Stimulated activated effector memory CD8-positive, alpha-beta T cell treated with anti-CD3 and anti-CD28 coated beads, Interleukin-12 subunit alpha, Interleukin-12 subunit beta, amount 100 ng/mL, for 72 hours (primary cell): Measurements from ENCODE around the gene C10orf143.
"Not testable (repeated sequence)": the region's sequence is repeated elsewhere in the genome, so short reads cannot be mapped to it uniquely, and the experiment has no call there.

ENCODE experiments used
- ATAC-seq: fragments of 150-1000 bp; cut with Tn5 transposase; 2 replicates; pipeline ENCODE4 v1.10.0; 2021
- DNase-seq, 2 donors: peaks; one replicate each; pipeline ENCODE4 v3.0.0; 2021 to 2022; ENCODE audit warnings: low spot score in 2 of 2
- H3K27ac Mint-ChIP-seq: one replicate; pipeline ENCODE4 v1.8.0; 2022; ENCODE audit warnings: mild to moderate bottlenecking, mixed read lengths
- H3K36me3 Mint-ChIP-seq: one replicate; pipeline ENCODE4 v1.8.0; 2022; ENCODE audit warnings: mild to moderate bottlenecking, mixed read lengths
- H3K4me1 Mint-ChIP-seq: one replicate; pipeline ENCODE4 v1.8.0; 2022; ENCODE audit warnings: mixed read lengths
- H3K4me3 Mint-ChIP-seq: one replicate; pipeline ENCODE4 v1.8.0; 2022; ENCODE audit warnings: mild to moderate bottlenecking, mixed read lengths
- H3K9me3 Mint-ChIP-seq: one replicate; pipeline ENCODE4 v1.8.0; 2022; ENCODE audit warnings: mixed read lengths

C10orf143 gene

DNA sequence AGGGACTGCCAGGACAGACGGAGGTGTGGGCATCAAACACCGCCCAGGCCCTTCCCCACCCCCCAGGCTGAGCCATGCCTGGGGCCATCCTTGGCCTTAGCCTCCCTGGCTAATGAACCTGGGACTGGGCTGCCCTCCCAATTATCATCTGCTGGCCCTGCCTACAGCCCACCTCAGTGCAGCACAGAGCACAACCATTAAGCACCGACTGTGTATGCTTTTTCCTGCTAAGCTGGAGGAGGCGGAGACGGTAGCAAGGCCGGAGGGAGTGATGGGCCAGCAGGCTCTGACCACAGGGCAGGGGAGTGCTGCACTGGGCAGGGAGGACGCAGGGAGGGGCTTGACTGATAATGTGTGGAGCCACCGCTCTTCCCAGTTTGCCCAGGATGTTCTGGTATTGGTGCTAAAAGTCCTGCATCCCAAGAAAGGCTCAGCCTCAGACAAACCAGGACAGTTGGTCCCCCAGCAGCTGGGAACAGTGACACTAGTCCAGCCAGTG lies 72.0 kb downstream of the C10orf143 start:
- no peak for DNase-seq
- H3K9me3 Mint-ChIP-seq = no peaks in the 10 kb centered on the region
- H3K4me1 Mint-ChIP-seq = no peaks in the 10 kb centered on the region
- H3K36me3 Mint-ChIP-seq = no peaks in the 10 kb centered on the region
- H3K27ac Mint-ChIP-seq = no peak overlapping the region
- ATAC-seq = no peak
- H3K4me3 Mint-ChIP-seq = no peak overlapping the region

- DNase-seq = no peak
- no peaks in the 10 kb centered on the region for H3K36me3 Mint-ChIP-seq
- H3K9me3 Mint-ChIP-seq = no peaks in the 10 kb centered on the region
- no peaks in the 10 kb centered on the region for H3K4me1 Mint-ChIP-seq
- no peak overlapping the region for H3K27ac Mint-ChIP-seq
- no peak overlapping the region for H3K4me3 Mint-ChIP-seq
- no peak for ATAC-seq
Observed at GRCh38 chr10:130038019-130038555, 72.5 kb downstream of the C10orf143 start.

DNA sequence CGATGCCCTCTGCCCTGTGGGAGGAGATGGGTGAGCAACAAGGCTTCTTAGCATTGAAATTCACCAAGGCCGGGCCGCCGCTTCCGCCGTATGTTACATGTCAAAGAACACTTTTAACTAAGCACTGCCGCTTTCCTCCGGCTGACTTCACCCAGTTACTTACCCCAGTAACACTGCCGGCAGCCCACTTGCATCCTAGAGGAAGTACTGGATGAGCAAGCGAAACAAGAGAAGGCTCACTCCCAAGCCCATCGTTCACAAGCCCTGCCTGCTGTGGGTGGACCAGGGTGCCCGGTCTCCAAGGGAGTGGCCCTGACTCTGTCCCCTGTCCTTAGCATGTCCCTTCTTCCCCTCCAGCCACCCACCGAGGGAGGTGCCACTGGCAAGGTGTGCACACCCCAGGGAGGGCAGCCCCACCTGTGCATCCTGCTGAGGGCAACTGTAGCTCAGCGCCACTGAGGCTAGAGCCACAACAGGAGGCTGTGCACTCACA lies 73.4 kb downstream of the C10orf143 start:
- no peaks in the 10 kb centered on the region for H3K4me1 Mint-ChIP-seq
- no peak overlapping the region for H3K27ac Mint-ChIP-seq
- no peak for ATAC-seq
- no peaks in the 10 kb centered on the region for H3K9me3 Mint-ChIP-seq
- no peak overlapping the region for H3K4me3 Mint-ChIP-seq
- no peaks in the 10 kb centered on the region for H3K36me3 Mint-ChIP-seq
- DNase-seq = no peak

- H3K9me3 Mint-ChIP-seq = no peaks in the 10 kb centered on the region
- DNase-seq = no peak
- no peaks in the 10 kb centered on the region for H3K4me1 Mint-ChIP-seq
- no peak overlapping the region for H3K4me3 Mint-ChIP-seq
- H3K36me3 Mint-ChIP-seq = no peaks in the 10 kb centered on the region
- ATAC-seq = peak; percentile 6
- H3K27ac Mint-ChIP-seq = no peak overlapping the region
Observed at GRCh38 chr10:130036296-130037065, 74.1 kb downstream of the C10orf143 start.

- ATAC-seq = no peak
- Mint-ChIP-seq H3K36me3 (no peaks in the 10 kb centered on the region), H3K4me1 (no peaks in the 10 kb centered on the region), H3K27ac (no peak overlapping the region), H3K4me3 (no peak overlapping the region), H3K9me3 (no peaks in the 10 kb centered on the region)
- DNase-seq = no peak
Observed at GRCh38 chr10:130029209-130029608, 81.4 kb downstream of the C10orf143 start.

DNA sequence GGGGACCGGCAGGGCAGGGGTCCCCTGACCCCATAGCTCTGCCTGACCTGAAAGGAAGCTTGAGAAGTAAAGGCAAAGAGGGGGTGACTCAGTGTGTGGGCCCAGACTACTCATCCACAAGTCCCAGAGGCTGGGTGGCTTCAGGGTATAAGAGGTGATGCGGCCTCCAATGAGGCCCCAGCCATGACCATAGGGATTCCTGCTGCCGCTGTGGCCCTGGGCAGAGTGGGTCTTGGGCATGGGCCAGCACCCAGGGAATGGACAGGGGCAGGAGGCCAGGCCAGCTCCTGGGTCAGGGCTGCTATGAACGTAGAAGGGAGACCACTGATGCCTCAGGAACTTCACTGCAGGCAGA lies 82.2 kb downstream of the C10orf143 start:
- Mint-ChIP-seq H3K27ac (no peak overlapping the region), H3K4me1 (no peaks in the 10 kb centered on the region), H3K36me3 (no peaks in the 10 kb centered on the region), H3K4me3 (no peak overlapping the region), H3K9me3 (no peaks in the 10 kb centered on the region)
- peak; percentile 16 for ATAC-seq
- DNase-seq = no peak

DNA sequence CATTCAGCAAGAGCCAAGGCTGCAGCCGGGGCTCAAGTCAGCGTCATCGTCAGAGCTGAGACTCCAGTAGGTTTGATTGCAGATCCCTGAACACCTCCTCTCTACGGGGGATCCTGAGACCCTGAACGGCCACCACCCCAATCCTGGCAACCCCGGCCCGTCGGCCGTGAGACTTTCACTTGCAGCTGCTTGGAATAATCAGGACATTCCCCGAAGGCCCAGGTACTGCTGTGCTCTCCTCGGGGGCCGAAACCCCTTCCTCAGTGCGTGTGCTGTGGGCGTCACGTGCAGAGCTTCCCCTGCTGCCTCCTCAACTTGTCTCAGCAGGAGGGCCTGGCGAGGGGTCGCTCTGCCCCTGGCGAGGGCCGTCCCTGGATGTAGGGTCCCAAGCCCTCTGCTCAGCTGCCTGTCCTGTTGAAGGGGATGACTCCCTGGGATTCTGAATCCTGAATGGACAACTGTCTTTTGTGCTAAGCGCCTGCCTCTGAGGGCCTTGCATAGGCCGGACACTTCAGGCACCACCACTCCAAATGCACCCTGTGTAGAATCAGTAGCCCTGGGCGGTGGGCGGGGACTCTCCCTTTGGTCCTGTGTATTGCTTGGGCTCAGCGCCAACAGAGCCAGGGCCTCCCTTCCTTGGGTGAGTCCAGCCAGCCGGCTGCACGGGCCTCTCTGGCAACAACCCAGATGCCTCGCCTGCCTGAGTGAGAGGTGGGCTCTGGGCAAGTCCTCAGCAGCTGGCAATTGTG lies 82.7 kb downstream of the C10orf143 start:
- no peak overlapping the region for H3K4me3 Mint-ChIP-seq

DNA sequence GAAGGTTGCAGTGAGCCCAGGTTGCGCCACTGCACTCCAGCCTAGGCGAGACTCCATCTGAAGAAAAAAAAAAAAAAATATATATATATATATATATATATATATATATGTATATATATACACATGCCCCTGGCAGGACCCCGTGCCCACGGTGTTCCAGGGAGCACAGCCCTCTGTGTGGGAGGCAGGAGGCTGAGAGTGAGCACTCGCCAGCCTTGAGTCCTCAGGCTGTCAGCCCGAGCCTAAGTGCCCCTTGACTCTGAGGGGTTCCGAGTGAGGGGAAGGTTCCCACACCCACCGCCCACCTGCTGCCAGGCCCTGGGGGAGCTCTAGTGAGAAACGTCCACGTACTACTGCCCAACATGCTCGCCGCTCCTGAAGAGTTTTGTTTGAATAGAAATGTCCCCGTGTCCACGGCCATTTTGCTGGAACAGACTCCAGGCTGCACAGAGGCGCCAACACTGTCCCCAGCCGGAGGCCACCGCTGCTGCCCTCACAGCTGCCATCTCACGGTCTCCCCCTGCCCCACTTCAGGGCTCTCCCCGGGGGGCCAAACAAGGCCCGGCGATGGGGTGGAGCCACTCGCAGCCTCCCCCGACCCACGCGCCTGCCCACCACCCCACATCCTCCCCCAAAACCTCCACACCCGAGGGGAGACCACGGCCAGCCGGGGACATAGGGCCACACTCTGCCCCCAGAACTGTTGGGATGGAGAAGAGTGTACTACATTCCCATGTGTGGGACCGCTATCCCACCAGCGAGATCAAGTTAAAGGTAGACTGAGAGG lies 83.8 kb downstream of the C10orf143 start:
- DNase-seq = no peak
- Mint-ChIP-seq H3K36me3 (no peaks in the 10 kb centered on the region), H3K4me3 (no peak overlapping the region), H3K4me1 (no peaks in the 10 kb centered on the region), H3K9me3 (no peaks in the 10 kb centered on the region), H3K27ac (no peak overlapping the region)
- no peak for ATAC-seq

More for the DNA sequence above, 82.7 kb downstream of the C10orf143 start:
- Mint-ChIP-seq H3K36me3 (no peaks in the 10 kb centered on the region), H3K9me3 (no peaks in the 10 kb centered on the region), H3K27ac (no peak overlapping the region), H3K4me1 (no peaks in the 10 kb centered on the region)
- no peak for DNase-seq
- peak; percentile 27 for ATAC-seq

DNA sequence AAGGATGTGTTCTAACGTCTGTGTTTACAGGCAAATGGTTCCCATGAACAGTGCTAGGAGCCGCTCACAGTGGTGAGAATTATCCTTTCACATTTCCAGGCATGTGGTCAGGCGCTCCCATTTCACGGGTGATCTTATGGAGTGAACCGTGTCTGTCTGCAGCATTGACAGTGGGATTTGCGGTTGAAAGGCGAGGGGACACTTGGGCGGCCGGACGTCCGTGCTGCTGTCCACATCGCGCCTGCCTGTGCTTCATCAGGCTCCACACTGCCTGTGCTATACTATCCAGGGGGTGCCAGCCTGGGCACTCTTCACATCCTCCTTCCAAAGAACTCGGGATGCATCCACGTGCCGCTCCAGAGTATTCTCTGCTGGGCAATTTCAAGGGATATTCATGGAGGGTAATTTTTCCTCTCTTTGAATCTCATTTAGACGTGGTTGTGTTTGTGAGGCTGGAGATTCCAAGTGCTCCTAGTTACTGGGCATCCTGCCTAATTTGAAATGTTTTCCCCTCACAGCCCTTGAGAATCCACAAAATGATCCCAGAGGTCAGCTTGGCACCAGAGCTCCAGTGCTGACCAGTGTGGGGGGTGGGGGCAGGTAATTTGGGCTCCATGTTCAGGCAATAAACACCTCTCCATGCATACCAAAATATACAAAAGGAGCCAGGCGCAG lies 84.7 kb downstream of the C10orf143 start:
- Mint-ChIP-seq H3K4me1 (no peaks in the 10 kb centered on the region), H3K4me3 (no peak overlapping the region), H3K9me3 (no peaks in the 10 kb centered on the region), H3K36me3 (no peaks in the 10 kb centered on the region), H3K27ac (no peak overlapping the region)
- no peak for ATAC-seq
- no peak for DNase-seq

DNA sequence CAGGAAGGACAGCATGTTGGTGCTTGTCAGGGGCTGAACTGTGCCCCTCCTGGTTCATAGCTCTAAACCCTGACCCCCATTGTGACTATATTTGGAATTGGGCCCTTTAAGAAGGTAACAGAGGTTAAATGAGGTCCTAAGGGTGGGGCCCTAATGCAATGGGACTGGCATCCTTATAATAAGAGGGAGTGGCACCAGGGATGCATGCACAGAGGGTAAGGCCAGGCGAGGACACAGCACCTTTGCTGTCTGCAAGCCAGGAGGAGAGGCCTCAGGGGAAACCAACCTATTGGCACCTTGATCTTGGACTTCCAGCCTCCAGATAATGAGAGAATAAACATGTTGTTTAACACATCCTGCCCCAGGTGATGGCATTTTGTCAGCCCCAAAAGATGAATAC lies 85.3 kb downstream of the C10orf143 start:
- Mint-ChIP-seq H3K4me3 (no peak overlapping the region), H3K4me1 (no peaks in the 10 kb centered on the region), H3K27ac (no peak overlapping the region), H3K9me3 (no peaks in the 10 kb centered on the region), H3K36me3 (no peaks in the 10 kb centered on the region)
- ATAC-seq (no peak), DNase-seq (no peak)

DNA sequence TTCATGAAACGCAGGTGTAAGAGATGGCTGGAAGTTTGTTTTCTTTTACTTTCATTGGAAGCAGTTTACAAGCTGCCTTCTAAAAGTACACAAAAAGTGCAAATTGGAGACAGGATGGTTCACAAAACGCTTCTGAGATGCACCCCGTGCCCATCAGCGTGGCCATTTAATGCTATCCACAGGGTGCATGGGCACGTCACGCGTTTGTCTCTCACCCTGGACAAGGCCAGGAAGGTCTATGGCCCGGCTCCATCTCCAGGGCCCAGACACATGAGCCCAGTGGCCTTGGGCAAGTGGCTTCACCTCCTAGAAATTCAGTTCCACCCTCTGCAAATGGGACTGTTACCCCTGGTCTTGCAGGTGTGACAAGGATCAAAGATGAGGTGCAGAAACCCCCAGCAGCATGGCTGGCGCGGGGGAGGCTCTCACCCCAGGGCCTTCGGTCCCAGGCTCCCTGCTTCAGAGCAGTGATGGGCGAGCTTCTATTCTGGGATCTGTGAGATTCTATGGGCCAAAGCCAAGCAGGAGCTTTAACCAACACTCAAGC lies 85.8 kb downstream of the C10orf143 start:
- Mint-ChIP-seq H3K4me1 (no peaks in the 10 kb centered on the region), H3K36me3 (no peaks in the 10 kb centered on the region), H3K27ac (no peak overlapping the region), H3K9me3 (no peaks in the 10 kb centered on the region), H3K4me3 (no peak overlapping the region)
- no peak for ATAC-seq
- DNase-seq = no peak

DNA sequence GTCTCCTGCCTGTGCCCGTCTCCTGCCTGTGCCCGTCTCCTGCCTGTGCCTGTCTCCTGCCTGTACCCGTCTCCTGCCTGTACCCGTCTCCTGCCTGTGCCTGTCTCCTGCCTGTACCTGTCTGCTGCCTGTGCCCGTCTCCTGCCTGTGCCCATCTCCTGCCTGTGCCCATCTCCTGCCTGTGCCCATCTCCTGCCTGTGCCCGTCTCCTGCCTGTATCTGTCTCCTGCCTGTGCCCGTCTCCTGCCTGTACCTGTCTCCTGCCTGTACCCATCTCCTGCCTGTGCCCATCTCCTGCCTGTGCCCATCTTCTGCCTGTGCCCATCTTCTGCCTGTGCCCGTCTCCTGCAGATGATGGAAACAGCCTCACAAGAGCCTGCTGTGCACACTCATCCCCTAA lies 86.3 kb downstream of the C10orf143 start:
- not testable (repeated sequence) for H3K27ac Mint-ChIP-seq, H3K36me3 Mint-ChIP-seq, DNase-seq, H3K9me3 Mint-ChIP-seq, H3K4me1 Mint-ChIP-seq, ATAC-seq, H3K4me3 Mint-ChIP-seq

GRCh38 chr10:130023454-130024230 lies 87.0 kb downstream of the C10orf143 start:
- H3K36me3 Mint-ChIP-seq = no peaks in the 10 kb centered on the region
- H3K4me1 Mint-ChIP-seq = no peaks in the 10 kb centered on the region
- DNase-seq (no peak), ATAC-seq (no peak)
- no peaks in the 10 kb centered on the region for H3K9me3 Mint-ChIP-seq
- H3K4me3 Mint-ChIP-seq = no peak overlapping the region
- no peak overlapping the region for H3K27ac Mint-ChIP-seq
